LNCAP (cell line): ENCODE results near the gene MYL11.

Experiments used
- CTCF ChIP-seq: fragments of 450-650 bp; IDR thresholded peaks from 2 replicates; pipeline ENCODE4 v1.5.1; 2017; ENCODE audit warnings: mild to moderate bottlenecking

The MYL11 gene

GRCh38 chr16:30368122-30368791 lies 6.3 kb upstream of the MYL11 start:
- no peak for TF ChIP-seq CTCF

GRCh38 chr16:30368792-30369090 lies 5.9 kb upstream of the MYL11 start:
- TF ChIP-seq CTCF: no peak

GRCh38 chr16:30369091-30369937 lies 5.3 kb upstream of the MYL11 start:
- no peak for TF ChIP-seq CTCF

- TF ChIP-seq CTCF: no peak
Observed at GRCh38 chr16:30369938-30370455, 4.6 kb upstream of the MYL11 start.

- no peak for TF ChIP-seq CTCF
Observed at GRCh38 chr16:30370456-30371247, 4.0 kb upstream of the MYL11 start, which contains the start of gene TBC1D10B. Gene TBC1D10B (minus strand): TSS chr16:30370494. CDS start chr16:30370183, 311 bp downstream.

- TF ChIP-seq CTCF: no peak
Observed at GRCh38 chr16:30371248-30371816, 3.3 kb upstream of the MYL11 start.
